Measurements from ENCODE around the gene CTRB2.
"Not testable (repeated sequence)": the region's sequence is repeated elsewhere in the genome, so short reads cannot be mapped to it uniquely, and the experiment has no call there.

CTRB2 gene

DNA sequence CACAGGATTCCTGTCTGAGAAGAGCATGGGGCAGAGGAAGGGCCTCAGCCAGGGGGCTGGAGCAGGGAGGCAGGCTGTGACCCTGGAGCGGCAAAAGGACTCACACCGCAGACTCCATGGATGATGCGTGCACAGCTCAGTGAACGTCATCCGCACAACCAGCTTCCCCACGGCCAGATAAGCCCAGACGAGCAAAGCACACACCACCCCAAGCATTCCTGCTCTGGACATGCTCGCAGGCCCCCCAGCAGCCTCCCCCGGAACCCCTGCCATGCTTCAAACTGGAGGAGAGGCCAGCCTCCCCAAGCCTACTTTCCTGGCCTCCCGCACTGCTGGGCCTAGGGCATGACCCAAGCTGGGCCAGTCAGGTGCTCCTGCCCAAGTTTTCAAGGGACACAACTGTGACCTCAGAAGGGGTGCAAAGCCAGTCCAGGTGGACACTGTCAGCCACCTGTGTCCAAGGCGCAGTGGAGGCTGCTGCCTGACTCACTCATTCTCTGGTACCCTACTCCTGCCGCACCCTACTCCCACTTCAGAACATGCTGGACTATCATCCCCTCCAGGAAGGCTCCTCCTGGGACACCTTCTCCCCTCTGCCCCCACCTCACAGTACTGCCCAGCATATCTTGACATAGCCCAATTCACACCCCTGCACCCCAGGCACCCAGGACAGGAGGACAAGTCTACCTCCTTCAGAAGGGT is 39.7 kb upstream of the CTRB2 start:
- TF ChIP-seq, protein P1, sequence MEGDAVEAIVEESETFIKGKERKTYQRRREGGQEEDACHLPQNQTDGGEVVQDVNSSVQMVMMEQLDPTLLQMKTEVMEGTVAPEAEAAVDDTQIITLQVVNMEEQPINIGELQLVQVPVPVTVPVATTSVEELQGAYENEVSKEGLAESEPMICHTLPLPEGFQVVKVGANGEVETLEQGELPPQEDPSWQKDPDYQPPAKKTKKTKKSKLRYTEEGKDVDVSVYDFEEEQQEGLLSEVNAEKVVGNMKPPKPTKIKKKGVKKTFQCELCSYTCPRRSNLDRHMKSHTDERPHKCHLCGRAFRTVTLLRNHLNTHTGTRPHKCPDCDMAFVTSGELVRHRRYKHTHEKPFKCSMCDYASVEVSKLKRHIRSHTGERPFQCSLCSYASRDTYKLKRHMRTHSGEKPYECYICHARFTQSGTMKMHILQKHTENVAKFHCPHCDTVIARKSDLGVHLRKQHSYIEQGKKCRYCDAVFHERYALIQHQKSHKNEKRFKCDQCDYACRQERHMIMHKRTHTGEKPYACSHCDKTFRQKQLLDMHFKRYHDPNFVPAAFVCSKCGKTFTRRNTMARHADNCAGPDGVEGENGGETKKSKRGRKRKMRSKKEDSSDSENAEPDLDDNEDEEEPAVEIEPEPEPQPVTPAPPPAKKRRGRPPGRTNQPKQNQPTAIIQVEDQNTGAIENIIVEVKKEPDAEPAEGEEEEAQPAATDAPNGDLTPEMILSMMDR (IDR thresholded peaks at IDR 0.05; ENCODE audit: insufficient read depth, missing control alignments) = no peak
- no peak for DNase-seq (ENCODE audit: insufficient read length, low spot score)
- no peak for FAIRE-seq

DNA sequence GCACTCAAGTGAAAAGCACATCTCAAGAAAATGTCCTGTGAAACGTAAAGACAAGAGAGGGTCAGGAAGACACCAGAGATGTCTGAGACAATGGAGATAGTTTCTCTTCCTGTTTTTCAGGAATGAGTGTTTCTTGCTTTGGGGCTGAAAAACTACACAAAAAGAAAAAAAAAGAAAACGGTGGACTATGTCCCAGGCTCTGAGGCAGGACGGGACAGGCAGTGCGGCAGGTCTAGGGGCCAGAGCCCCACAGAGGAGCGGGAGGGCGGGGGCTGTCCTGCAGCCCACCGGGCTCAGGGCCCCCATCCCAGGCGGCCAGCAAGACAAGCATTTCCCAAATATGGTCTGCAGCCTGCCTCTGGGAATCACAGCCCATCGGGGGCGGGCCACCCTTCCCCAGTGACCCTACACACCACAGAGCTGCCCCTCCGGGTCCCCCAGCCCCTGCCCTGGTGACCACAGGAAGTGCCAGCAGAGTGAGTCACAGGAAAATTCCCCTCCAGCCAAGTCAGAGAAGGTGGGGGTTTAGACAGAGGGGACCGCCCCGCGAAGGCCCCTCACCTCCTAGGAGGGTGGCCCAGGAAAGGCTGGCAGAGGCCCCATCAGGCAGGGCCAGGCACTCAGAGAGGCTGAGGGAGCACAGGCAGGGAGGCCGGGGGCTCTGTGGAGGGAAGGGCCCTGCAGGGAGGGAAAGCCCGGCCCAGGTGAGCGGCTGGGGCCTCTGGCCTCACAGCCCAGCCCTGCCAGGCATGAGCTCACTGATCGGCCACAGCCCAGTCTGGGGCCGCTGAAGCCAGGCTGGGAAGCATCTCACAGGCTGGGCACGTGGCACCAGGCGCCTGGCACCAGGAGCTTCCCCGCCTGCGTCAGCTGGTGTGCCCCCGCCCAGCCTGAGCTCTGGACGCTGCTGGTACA is 38.1 kb upstream of the CTRB2 start:
- FAIRE-seq (no peak), DNase-seq (ENCODE audit: insufficient read length, low spot score) (no peak)
- TF ChIP-seq, protein P1 (IDR thresholded peaks at IDR 0.05; ENCODE audit: insufficient read depth, missing control alignments) = no peak

DNA sequence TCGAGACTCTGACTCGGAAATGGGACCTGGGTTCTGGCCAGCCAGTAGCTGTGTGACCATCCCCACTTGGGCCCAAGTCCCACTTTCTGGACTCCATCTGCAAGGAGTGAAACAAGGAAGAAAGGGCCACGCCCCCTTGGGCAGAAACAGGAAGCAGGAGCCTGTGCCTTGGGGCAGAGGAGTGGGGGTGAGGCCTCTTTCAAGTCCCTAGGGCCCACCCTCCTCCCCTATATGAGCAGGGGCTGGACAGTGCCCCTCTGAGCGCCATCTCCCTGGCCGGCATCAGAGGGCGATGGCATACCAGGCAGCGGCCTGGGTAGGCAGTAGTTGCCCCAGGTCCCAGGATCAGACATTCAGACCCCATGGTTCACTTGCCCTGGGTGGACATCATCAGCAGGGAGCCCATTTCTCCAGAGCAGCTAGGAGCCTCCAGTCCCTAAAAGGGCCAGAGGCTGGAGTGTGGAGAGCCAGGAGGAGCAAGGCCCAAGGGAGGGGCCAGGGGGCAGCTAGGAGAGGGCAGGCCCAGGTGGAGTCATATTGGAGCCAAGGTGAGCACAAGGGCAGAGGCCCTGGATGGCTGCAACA is 37.4 kb upstream of the CTRB2 start:
- FAIRE-seq = no peak
- no peak for DNase-seq (ENCODE audit: insufficient read length, low spot score)
- TF ChIP-seq, protein P1 (IDR thresholded peaks at IDR 0.05; ENCODE audit: insufficient read depth, missing control alignments) = no peak

DNA sequence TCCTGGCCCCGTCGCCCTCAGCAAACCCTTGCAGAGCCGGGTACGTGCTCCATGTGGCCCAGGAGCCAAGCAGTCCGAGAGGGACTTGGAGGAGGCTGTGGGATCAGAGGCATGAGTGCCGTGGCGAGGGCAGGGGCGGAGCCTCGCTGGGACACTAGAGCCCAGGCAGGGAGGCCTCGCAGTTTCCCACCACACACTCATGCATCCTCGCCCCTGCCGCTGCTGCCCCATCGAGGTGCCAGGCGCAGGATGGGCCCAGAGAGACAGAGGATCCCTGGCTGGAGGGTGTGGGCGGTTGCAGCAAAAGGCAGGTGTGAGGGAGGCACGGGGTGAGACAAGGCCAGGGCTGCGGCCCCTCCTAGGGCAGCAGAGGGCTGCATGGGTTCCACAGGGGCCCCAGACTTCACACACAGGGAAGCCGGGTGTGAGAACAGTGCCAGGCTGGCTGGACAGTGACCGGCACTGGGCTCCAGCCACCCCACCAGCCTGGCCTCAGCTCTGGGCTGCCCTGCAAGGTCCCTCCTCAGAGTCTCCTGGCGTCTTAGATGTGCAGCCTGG is 36.8 kb upstream of the CTRB2 start:
- FAIRE-seq (no peak), DNase-seq (ENCODE audit: insufficient read length, low spot score) (no peak)
- TF ChIP-seq, protein P1 (IDR thresholded peaks at IDR 0.05; ENCODE audit: insufficient read depth, missing control alignments) = no peak

DNA sequence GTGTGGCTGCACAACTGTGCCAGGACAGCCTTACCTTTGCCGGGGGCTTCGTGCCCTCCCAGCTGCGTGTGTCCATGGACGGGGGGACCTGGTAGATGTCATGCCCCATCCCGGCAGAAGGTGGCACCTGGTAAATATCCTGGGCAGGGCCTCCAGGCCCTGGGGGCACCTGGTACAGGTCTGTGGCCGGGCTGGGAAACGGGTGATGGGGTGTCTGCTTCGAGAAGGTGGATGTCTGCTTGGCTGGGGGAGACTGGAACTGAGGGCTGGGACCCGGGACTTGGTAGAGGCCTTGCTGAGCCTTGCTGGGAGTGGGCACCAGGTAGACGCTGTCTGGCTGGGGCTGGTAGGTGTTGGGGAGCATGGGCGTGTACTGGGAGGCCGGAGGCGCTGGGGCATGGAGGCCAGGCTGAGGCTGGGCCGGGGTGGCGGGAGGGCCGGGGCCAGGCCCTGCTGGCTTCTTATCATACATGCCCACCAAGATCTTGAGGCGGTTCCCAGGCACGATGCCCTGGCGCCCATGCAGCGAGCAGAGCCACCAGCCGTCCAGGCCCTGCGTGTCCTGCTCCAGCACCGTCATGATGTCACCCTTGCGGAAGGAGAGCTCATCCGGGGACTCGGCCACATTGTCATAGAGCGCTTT is 35.6 kb upstream of the CTRB2 start:
- not testable (repeated sequence) for FAIRE-seq; DNase-seq (ENCODE audit: insufficient read length, low spot score)

DNA sequence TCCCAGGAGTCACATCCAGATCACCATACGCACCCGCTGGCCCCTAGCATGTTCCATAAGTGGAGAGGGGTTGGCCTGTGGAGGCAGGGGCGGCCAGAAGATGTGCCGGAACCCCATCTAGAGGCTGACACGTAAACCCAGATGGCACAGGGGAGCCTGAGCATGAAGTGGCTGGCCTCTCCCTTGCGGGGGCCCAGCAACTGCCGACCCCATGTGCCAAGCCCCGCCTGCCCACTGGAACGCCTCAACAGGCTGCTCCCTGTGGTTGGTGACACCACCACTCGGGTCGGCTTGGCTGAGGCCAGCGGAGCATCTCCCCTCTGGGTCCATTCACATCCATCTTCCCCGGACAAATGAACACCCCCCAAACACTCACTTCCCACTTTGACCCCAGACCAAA is 35.0 kb upstream of the CTRB2 start:
- DNase-seq (ENCODE audit: insufficient read length, low spot score) = no peak
- FAIRE-seq = no peak
- TF ChIP-seq, protein P1 (IDR thresholded peaks at IDR 0.05; ENCODE audit: insufficient read depth, missing control alignments) = no peak

DNA sequence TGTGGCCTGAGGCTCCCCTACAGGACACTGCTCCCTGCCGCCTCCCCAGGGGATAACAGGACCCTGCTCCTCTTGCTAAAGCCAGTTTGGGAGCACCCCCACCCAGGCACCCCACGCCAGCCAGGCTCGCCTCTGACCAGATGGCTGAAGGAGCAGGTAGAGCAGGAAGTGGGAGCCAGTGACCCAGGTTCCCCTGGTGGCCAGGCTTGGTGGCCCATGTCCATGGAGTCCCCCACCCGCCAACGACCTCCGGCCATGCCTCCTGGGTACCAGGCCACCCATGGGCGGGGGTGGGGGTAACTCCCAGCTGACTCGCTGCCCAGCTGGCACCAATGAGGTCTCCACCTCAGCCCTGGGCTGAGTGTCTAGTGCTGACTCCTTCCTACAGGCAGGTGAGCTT is 34.5 kb upstream of the CTRB2 start:
- FAIRE-seq = no peak
- no peak for DNase-seq (ENCODE audit: insufficient read length, low spot score)
- TF ChIP-seq, protein P1 (IDR thresholded peaks at IDR 0.05; ENCODE audit: insufficient read depth, missing control alignments) = no peak

DNA sequence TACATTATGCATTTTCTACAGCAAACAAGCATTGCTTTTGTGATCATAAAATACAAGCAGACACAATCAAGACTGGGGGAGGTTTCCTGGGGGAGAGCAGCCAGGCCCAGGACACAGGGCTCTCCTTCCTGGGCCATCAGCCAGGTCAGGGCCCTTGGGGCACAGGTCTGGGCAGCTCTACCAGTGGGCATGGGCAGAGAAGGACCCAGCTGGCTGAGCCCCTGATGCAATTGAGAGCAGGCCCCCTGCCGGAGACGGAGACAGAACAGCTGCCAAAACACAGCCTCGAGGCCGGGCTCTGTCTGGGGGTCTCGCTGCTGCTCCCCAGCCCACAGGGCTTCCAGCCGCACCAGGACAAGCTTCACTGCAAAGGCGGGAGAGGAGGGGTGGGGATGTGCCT is 33.7 kb upstream of the CTRB2 start:
- FAIRE-seq; DNase-seq (ENCODE audit: insufficient read length, low spot score): not testable (repeated sequence)

Measured in D721Med (cell line).